ENCODE data around the gene SLC24A3. TPM values are rescaled to one million over a fixed set of nuclear protein-coding genes. Genes with fewer than 3 reads are reported as not detected.

SLC24A3 gene
- total RNA-seq, 1 donor from 2014 or later: 0.08 TPM

GRCh38 chr20:19406381-19406780 is 193.9 kb downstream of the SLC24A3 start:
- H3K4me3 ChIP-seq (ENCODE audit: low read depth, low read length): no peak overlapping the region
- no peaks in the 10 kb centered on the region for H3K36me3 ChIP-seq (ENCODE audit: control insufficient read depth, insufficient read depth, low read length)
- no peak for TF ChIP-seq CTCF (IDR thresholded peaks at IDR 0.05; ENCODE audit: insufficient read depth, low read length, poor library complexity, severe bottlenecking)
- no peaks in the 10 kb centered on the region for H3K27me3 ChIP-seq (ENCODE audit: control insufficient read depth, insufficient read depth, low read length)
- DNase-seq (ENCODE audit: low read depth): no peak

GRCh38 chr20:19407196-19407595 is 194.8 kb downstream of the SLC24A3 start:
- Histone ChIP-seq H3K4me3 (ENCODE audit: low read depth, low read length) (no peak overlapping the region), H3K27me3 (ENCODE audit: control insufficient read depth, insufficient read depth, low read length) (no peaks in the 10 kb centered on the region), H3K36me3 (ENCODE audit: control insufficient read depth, insufficient read depth, low read length) (no peaks in the 10 kb centered on the region)
- DNase-seq (ENCODE audit: low read depth): no peak
- TF ChIP-seq CTCF (IDR thresholded peaks at IDR 0.05; ENCODE audit: insufficient read depth, low read length, poor library complexity, severe bottlenecking): no peak

- Histone ChIP-seq H3K36me3 (ENCODE audit: control insufficient read depth, insufficient read depth, low read length) (no peaks in the 10 kb centered on the region), H3K4me3 (ENCODE audit: low read depth, low read length) (no peak overlapping the region), H3K27me3 (ENCODE audit: control insufficient read depth, insufficient read depth, low read length) (no peaks in the 10 kb centered on the region)
- DNase-seq (ENCODE audit: low read depth): no peak
- TF ChIP-seq CTCF (IDR thresholded peaks at IDR 0.05; ENCODE audit: insufficient read depth, low read length, poor library complexity, severe bottlenecking): no peak
Observed at GRCh38 chr20:19407736-19408135, 195.3 kb downstream of the SLC24A3 start.

DNA sequence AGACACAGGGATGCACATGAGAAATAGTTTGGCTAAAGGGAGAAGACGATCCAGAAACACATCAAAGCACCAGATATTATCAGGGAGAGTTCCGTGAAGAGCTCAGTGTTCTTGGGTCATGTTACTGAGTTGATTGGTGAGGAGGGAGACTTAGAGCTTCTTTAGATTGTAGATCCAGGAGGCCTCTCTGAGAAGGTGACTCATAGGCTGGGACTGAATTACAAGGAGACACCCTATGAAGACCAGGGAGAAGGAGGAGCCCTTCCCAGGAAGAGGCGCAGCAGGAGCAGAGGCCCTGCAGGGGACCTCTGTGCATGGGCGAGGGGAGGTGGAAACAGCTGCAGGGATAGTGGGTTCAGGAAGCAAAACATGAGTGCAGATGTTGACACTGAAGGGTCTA is 196.5 kb downstream of the SLC24A3 start:
- Histone ChIP-seq H3K36me3 (ENCODE audit: control insufficient read depth, insufficient read depth, low read length) (no peaks in the 10 kb centered on the region), H3K4me3 (ENCODE audit: low read depth, low read length) (no peak overlapping the region), H3K27me3 (ENCODE audit: control insufficient read depth, insufficient read depth, low read length) (no peaks in the 10 kb centered on the region)
- no peak for DNase-seq (ENCODE audit: low read depth)
- no peak for TF ChIP-seq CTCF (IDR thresholded peaks at IDR 0.05; ENCODE audit: insufficient read depth, low read length, poor library complexity, severe bottlenecking)

- no peaks in the 10 kb centered on the region for H3K27me3 ChIP-seq (ENCODE audit: control insufficient read depth, insufficient read depth, low read length)
- no peak for DNase-seq (ENCODE audit: low read depth)
- H3K4me3 ChIP-seq (ENCODE audit: low read depth, low read length): no peak overlapping the region
- no peaks in the 10 kb centered on the region for H3K36me3 ChIP-seq (ENCODE audit: control insufficient read depth, insufficient read depth, low read length)
- TF ChIP-seq CTCF (IDR thresholded peaks at IDR 0.05; ENCODE audit: insufficient read depth, low read length, poor library complexity, severe bottlenecking): no peak
Observed at GRCh38 chr20:19411811-19412210, 199.4 kb downstream of the SLC24A3 start.

- H3K27me3 ChIP-seq (ENCODE audit: control insufficient read depth, insufficient read depth, low read length): no peaks in the 10 kb centered on the region
- H3K36me3 ChIP-seq (ENCODE audit: control insufficient read depth, insufficient read depth, low read length): no peaks in the 10 kb centered on the region
- TF ChIP-seq CTCF (IDR thresholded peaks at IDR 0.05; ENCODE audit: insufficient read depth, low read length, poor library complexity, severe bottlenecking): no peak
- DNase-seq (ENCODE audit: low read depth): no peak
- no peak overlapping the region for H3K4me3 ChIP-seq (ENCODE audit: low read depth, low read length)
Observed at GRCh38 chr20:19412254-19412653, 199.8 kb downstream of the SLC24A3 start.
